GM12878 (cell line): ENCODE results near the gene RARB. TPM values are rescaled to one million over a fixed set of nuclear protein-coding genes. Genes with fewer than 3 reads are reported as not detected.

ENCODE experiments used
- ATAC-seq: fragments of 200-7000 bp; cut with Tn5 transposase; 3 replicates; pipeline ENCODE4 v1.9.1; 2020; ENCODE audit warnings: mild to moderate bottlenecking, moderate library complexity
- BruUV-seq: library from RNA; stranded (reverse); fragments of 400-500 nt; replicated peaks from 2 replicates; lab custom pipeline; 2021; lab: Mats Ljungman, UMichigan
- CTCF ChIA-PET: fragments of 300-600 bp; sonication (Branson Sonifier 250); formaldehyde crosslinking; extraction: SDS; loops from one replicate; lab custom pipeline; 2021; ENCODE audit warnings: inconsistent platforms; lab: Yijun Ruan, JAX
- POLR2A ChIA-PET: fragments of 350-600 bp; formaldehyde crosslinking; extraction: SDS; loops from one replicate; lab custom pipeline; 2021; ENCODE audit warnings: inconsistent platforms; lab: Charles Lee
- RAD21 ChIA-PET: fragments of 300-600 bp; sonication (Branson Sonifier 250); formaldehyde crosslinking; loops from one replicate; lab custom pipeline; 2023; ENCODE audit warnings: antibody characterized with exemption; ENCODE audit not compliant: unreplicated experiment; lab: Charles Lee
- SMC1A ChIA-PET: fragments of 300-600 bp; sonication (Branson Sonifier 250); formaldehyde crosslinking; loops from one replicate; lab custom pipeline; 2023; ENCODE audit not compliant: unreplicated experiment, uncharacterized antibody; lab: Charles Lee
- DNase-seq: peaks from one replicate; pipeline ENCODE4 v3.0.0-alpha.2; 2011; ENCODE audit warnings: low read depth, low spot score
- FAIRE-seq: peaks from 3 replicates; lab custom pipeline; 2011; peaks lifted over from hg19 to GRCh38; lab: Jason Lieb, UNC
- H2AFZ ChIP-seq: 2 replicates; pipeline ENCODE4 v1.6.0; 2011; ENCODE audit warnings: low read depth, low read length, control low read depth; ENCODE audit not compliant: control insufficient read depth
- H3K27ac ChIP-seq: 2 replicates; pipeline ENCODE4 v1.5.1; 2011; ENCODE audit warnings: control low read depth; ENCODE audit not compliant: control insufficient read depth, insufficient read depth
- H3K27me3 ChIP-seq, 2 experiments: replicated peaks in 1 of 2; 2 replicates each; pipeline versions ENCODE4 v1.6.0 to v1.6.1; 2011; ENCODE audit warnings: low read length in 1 of 2; ENCODE audit not compliant: control insufficient read depth in 2 of 2, insufficient read depth in 2 of 2
- H3K36me3 ChIP-seq, 2 experiments: 2 replicates each; pipeline ENCODE4 v1.5.1; 2011; ENCODE audit warnings: low read length in 1 of 2; ENCODE audit not compliant: control insufficient read depth in 2 of 2, insufficient read depth in 2 of 2
- H3K4me1 ChIP-seq: 2 replicates; pipeline ENCODE4 v1.6.1; 2011; ENCODE audit warnings: mild to moderate bottlenecking, low read length, moderate library complexity, mixed read lengths; ENCODE audit not compliant: control insufficient read depth, insufficient read depth
- H3K4me2 ChIP-seq: 2 replicates; pipeline ENCODE4 v1.6.0; 2011; ENCODE audit warnings: control low read depth; ENCODE audit not compliant: control insufficient read depth, insufficient read depth
- H3K4me3 ChIP-seq: fragments of 200-600 bp; sonication (generic); 2 replicates; pipeline ENCODE4 v1.5.1; 2016
- H3K79me2 ChIP-seq: 2 replicates; pipeline ENCODE4 v1.6.0; 2011; ENCODE audit warnings: low read length; ENCODE audit not compliant: control insufficient read depth, insufficient read depth
- H3K9ac ChIP-seq: 2 replicates; pipeline ENCODE4 v1.8.0; 2011; ENCODE audit warnings: low read length, control low read depth, mixed read lengths; ENCODE audit not compliant: control insufficient read depth, insufficient read depth
- H3K9me3 ChIP-seq: replicated peaks from 3 replicates; pipeline ENCODE4 v1.5.1; 2011; ENCODE audit warnings: mild to moderate bottlenecking, low read length; ENCODE audit not compliant: control insufficient read depth, insufficient read depth
- H4K20me1 ChIP-seq: 2 replicates; pipeline ENCODE4 v1.6.0; 2011; ENCODE audit not compliant: control insufficient read depth, insufficient read depth
- BMI1 ChIP-seq: fragments of 450-650 bp; IDR thresholded peaks from 2 replicates; pipeline ENCODE4 v1.6.1; 2016; ENCODE audit warnings: mild to moderate bottlenecking, moderate library complexity, borderline replicate concordance
- CEBPZ ChIP-seq: fragments of 150-350 bp; IDR thresholded peaks from 2 replicates; pipeline ENCODE4 v1.6.1; 2016; ENCODE audit warnings: low read depth, low read length
- CTCF ChIP-seq, 3 experiments: IDR thresholded peaks in 2 of 3; conservative IDR thresholded peaks in 1 of 3; 2 replicates each; pipeline ENCODE4 v1.5.1; 2011; ENCODE audit warnings: low read depth in 3 of 3, low read length in 3 of 3, mild to moderate bottlenecking in 3 of 3, control low read depth in 2 of 3, moderate library complexity in 2 of 3, inconsistent platforms in 1 of 3, mixed read lengths in 1 of 3; ENCODE audit not compliant: control insufficient read depth in 2 of 3, insufficient read depth in 1 of 3; ENCODE audit errors: extremely low read depth in 1 of 3
- IRF3 ChIP-seq: fragments of 450-650 bp; IDR thresholded peaks from 2 replicates; pipeline ENCODE4 v1.6.1; 2014; ENCODE audit warnings: mild to moderate bottlenecking
- SKIL ChIP-seq: fragments of 450-650 bp; IDR thresholded peaks from 2 replicates; pipeline ENCODE4 v1.6.1; 2017; ENCODE audit warnings: mild to moderate bottlenecking, low read depth, inconsistent platforms; ENCODE audit not compliant: poor library complexity, severe bottlenecking
- ZNF592 ChIP-seq: fragments of 450-650 bp; IDR thresholded peaks from 2 replicates; pipeline ENCODE4 v1.6.1; 2017; ENCODE audit warnings: mild to moderate bottlenecking, moderate library complexity
- WGBS: methylation state at CpG from one replicate; pipeline ENCODE4 v1.1.6; 2016; ENCODE audit warnings: low lambda C conversion rate; ENCODE audit not compliant: insufficient replicate concordance, insufficient coverage; ENCODE audit errors: missing lambda C conversion rate; 5-methylcytosine and 5-hydroxymethylcytosine counted together
- in situ Hi-C: fragments of 300-500 bp; cut with MboI; formaldehyde crosslinking; loops from 9 replicates; pipeline ENCODE4 v1.14.3; 2018; ENCODE audit warnings: mixed read lengths
- intact Hi-C: fragments of 100-400 bp; cut with micrococcal nuclease; formaldehyde crosslinking; loops from one replicate; pipeline ENCODE4 v1.14.2; 2022; ENCODE audit not compliant: unreplicated experiment
- polyA plus RNA-seq, 11 experiments: library from polyadenylated mRNA; depleted of rRNA in 4 of 11; unstranded in 6 of 11; stranded (reverse) in 5 of 11; fragments of >200 nt; fragmentation: Nextera tagmentation in 4 of 11; fragmentation: Illumina TruSeq in 1 of 11; extraction: Ambion mirVana in 4 of 11; extraction: Trizol in 1 of 11; gene quantifications; 1 replicate in 1 of 11; 2 replicates in 10 of 11; pipeline versions ENCODE4 v1.2.1 to v1.2.3, GENCODE V29; 2011 to 2016; ENCODE audit warnings: inconsistent platforms in 2 of 11, missing spikeins in 2 of 11, low read depth in 1 of 11
- total RNA-seq, 4 experiments: library from RNA; depleted of rRNA in 3 of 4; stranded (reverse); fragments of >200 nt in 3 of 4; fragmentation: Illumina TruSeq in 1 of 4; extraction: Trizol in 1 of 4; gene quantifications; 2 replicates each; pipeline versions ENCODE4 v1.2.1 to v1.2.3, GENCODE V29; 2013 to 2021

The RARB gene
- total and polyA plus RNA-seq, 10 of the 15 experiments (the other 5 are each of a cell fraction or from before 2014, with no cell fraction given), result 0.05 to 0.06 TPM; not detected in 8

- TF ChIP-seq SKIL (no peak), IRF3 (no peak)
Observed at GRCh38 chr3:25447925-25448324, 19.9 kb downstream of the RARB start (continued).

GRCh38 chr3:25448750-25449692 lies 21.0 kb downstream of the RARB start:
- intact Hi-C loops, result no loop called here
- CTCF ChIA-PET, result no interaction called here
- TF ChIP-seq BMI1, result no peak
- no peak for TF ChIP-seq CTCF (IDR thresholded peaks at IDR 0.05 in 2 of 3, conservative IDR thresholded peaks at IDR 0.05 in 1 of 3; ENCODE audit: control insufficient read depth in 2 of 3, extremely low read depth in 1 of 3, insufficient read depth in 1 of 3, low read depth in 3 of 3, low read length in 3 of 3)
- no peak for TF ChIP-seq CEBPZ
- no peak for TF ChIP-seq ZNF592

More at GRCh38 chr3:25448750-25449692, 21.0 kb downstream of the RARB start:
- Histone ChIP-seq H3K27me3 (no peaks in the 10 kb centered on the region; a peak in 1 of 4 replicates), H2AFZ (no peak overlapping the region), H3K27ac (no peak overlapping the region), H3K4me1 (no peaks in the 10 kb centered on the region), H3K4me3 (no peak overlapping the region), H3K79me2 (no peaks in the 10 kb centered on the region), H4K20me1 (no peaks in the 10 kb centered on the region), H3K9ac (no peak overlapping the region), H3K36me3 (no peaks in the 10 kb centered on the region), H3K9me3 (no peaks in the 10 kb centered on the region), H3K4me2 (no peak overlapping the region)
- no peak for FAIRE-seq
- in situ Hi-C loops, result no loop called here
- BruUV-seq, result no TSS peak
- no peak for ATAC-seq
- ChIA-PET SMC1A (interaction anchor here (0.6 kb wide), 1 partner anchor 274 kb away, joined by 3 read pairs; no protein-coding TSS in a partner anchor), RAD21 (no interaction called here), POLR2A (no interaction called here)
- DNase-seq, result no peak
- 28% methylated on average over 11 of the region's 11 CpGs for WGBS
